Endometrium (tissue), 2 donors: ENCODE data around the gene DOCK8.

Source experiments
- FAIRE-seq: peaks from 2 replicates; lab custom pipeline; 2012; peaks lifted over from hg19 to GRCh38; lab: Jason Lieb, UNC
- donor health status: control.
- donor health status: control.

DOCK8 gene

DNA sequence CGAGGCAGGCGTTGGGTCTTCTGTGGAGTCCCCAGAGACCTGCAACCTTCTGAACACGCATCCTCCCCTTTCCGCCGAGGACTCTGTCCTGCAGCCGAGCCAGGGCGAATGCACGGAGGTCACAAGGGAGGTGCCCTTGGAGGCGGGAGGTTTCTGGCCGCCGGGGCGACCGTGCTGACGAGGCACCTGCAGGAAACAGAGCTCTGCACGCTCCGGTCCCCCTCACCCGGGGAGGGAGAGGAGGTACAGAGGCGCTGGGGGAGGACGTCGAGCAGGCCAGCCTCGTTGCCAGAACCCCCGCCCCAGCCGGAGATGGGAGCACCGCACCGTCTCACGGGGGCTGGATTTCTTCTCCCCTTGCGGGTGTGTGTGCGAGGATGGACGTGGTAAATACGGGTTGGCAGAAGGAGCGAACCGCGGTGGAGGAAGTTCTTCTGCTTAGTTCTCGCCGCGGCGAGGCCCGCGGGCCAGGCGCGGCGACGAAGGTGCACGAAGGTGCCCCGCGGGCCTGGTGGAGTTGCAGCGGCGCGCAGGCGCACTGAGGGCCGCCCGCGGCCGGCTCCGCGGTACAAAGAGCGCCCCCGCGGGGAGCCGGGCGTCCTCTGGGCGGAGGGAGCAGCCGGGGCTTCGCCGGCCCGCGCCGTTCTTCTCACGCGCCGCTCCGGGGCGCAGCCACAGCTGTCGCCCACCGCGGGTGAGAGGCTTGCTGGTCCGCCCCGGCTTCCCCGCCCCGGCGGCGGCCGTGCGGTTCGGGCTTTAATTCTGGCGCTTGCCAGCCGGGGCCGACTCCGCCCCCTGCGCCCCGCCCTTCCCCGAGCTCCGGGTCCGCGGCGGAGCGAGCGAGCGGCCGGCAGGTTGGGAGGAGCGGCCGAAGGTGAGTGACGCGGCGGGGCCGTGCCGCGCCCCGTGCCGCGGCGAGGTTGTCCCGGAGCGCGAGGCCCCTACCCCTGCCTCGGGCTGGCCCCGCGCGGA, 289.5 kb downstream of the DOCK8 start, which contains the start of gene KANK1:
TSS of gene KANK1 (plus strand) at position 815 of the 972 bp plus-strand sequence.
- no peak for FAIRE-seq

DNA sequence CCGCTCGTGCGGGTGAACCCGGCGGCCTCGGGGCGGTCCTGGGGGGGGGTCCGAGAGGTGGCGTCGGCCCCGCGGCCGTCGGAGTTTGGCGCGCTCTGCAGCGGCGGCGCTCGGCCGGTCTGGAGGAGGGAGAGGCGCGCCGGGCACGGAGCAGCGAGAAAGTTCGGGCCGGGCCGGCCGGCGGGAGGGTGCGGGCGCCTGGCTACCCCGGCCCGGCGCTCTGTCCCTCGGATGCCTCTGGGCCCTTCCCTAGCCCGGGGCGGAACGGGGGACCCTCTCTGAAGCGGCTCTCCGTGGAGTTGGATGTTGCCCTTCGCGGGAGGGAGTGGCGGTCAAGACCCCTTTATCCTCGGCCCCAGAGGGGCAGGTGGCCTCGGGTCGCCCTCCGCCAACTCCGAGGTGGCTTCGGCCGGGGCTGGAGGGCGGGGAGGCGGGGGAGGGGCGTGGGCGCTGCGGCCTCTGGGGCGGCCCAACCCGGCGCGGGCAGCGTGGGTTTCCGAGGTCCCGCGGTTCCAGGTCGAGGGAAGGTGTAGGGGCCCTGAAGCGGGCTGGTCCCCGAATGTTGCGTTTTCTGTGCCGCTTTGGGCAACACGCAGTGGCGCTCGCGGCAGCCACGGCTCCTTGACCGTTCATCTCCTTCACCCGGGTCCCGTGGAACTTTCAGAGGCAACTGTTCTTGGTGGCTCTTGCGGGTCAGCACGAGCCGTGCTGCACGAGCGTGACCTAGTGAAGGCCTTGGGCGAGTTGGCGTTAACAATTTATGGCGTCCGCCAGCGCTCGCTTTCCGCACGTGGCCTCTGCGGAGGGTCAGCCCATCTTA, 290.5 kb downstream of the DOCK8 start:
- no peak for FAIRE-seq

DNA sequence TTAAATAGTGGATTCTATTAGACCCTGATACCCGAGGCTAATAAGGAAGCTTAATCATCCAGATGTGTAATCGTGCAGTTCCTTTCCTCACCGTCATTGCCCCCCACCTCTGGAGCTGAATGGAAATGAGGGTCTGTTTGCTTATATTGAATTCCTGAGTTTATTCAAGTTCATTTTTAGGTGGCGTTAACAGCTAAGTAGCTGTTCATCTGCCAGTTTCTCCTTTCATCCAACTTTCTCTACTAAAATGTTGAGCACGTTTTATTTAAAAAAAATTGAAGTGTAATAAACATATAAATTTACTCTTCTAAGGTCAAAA, 291.0 kb downstream of the DOCK8 start:
- no peak for FAIRE-seq

DNA sequence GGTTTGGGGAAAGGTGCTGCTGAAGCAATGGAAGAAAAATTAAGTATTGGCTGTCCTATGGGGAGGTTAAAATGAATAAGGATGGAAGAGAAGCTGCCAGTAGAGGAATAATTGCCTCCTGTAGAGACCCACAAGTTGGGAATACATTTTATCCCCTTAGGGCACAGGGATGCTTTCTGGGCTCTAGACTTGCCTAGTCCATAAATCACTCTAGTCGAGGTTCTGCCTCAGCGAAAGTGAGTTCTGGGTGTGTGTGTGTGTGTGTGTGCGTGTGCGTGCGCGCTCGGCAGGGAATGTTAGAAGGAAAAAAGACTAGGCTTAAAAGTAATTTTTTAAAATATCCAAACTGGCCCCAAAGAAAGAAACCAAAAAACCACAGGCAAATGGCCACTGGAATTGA, 291.6 kb downstream of the DOCK8 start:
- FAIRE-seq = no peak

DNA sequence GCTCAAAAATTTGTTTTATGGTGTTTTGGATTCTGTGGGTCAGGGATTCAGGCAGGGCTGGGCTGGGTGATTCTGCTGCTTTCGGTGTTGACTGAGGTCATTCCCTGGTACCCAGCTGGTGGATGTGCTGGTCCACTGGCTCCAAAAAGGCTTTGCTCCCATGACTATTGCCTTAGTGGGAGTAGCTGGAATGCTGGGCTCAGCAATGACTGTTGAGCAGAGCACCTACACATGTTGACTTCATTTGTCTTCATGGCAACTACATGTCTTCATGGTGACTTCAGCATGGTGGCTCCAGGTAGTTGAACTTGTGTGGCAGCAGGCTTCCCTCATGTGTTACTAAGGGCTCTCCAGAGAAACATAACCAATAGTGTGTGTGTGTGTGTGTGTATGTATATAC, 297.2 kb downstream of the DOCK8 start:
- FAIRE-seq = no peak

DNA sequence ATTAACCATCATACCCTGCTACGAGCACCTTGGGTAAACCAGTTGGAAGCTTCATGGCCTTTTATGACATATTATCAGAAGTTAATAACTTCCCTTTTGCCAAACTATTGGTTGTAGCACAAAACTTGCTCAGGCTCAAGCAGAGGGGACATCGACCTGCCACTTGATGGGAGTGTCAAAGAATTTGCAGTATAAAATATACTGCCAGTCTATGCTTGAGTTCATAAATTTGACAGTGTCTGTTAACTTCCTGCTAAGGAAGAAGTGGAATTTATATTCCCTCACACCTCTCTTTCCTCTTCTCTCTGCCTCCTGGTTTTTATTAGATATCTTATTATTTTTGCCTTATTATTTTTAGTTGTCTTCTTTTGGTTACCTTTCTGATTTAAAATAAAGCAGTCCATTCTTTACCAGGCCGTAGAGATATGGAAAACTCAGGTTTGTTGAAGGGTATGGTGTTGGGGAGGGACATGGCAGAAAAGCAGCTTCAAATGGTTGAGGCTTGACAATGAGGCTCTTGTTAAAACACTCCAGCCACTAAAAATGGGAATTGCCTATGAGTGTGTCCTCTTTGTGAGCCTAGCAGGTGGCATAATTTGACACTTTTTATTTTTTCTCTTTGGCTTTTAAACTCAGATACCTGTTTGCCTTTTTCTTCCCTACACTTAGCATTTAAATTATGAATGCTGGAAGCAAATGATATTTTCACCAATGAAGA, 298.0 kb downstream of the DOCK8 start:
- no peak for FAIRE-seq
